HepG2 (cell line): Measurements from ENCODE around the gene ZKSCAN3. TPM values are rescaled to one million over a fixed set of nuclear protein-coding genes. Genes with fewer than 3 reads are reported as not detected.

Source experiments
- ERF ChIP-seq: IDR thresholded peaks from 2 replicates; pipeline ENCODE4 v1.6.1; 2018; ENCODE audit warnings: missing biosample characterization, missing genetic modification reagents
- FOXK1 ChIP-seq: sonication (generic); formaldehyde crosslinking; IDR thresholded peaks from 2 replicates; pipeline ENCODE4 v1.4.0; 2020; ENCODE audit warnings: low read depth, missing genetic modification reagents, borderline replicate concordance
- FOXO4 ChIP-seq: sonication (generic); formaldehyde crosslinking; conservative IDR thresholded peaks from 2 replicates; pipeline ENCODE4 v1.8.1; 2023; ENCODE audit warnings: missing genetic modification reagents
- MTF2 ChIP-seq: sonication (generic); formaldehyde crosslinking; IDR thresholded peaks from 2 replicates; pipeline ENCODE4 v1.5.0; 2020; ENCODE audit warnings: missing genetic modification reagents, borderline replicate concordance
- PAWR ChIP-seq: sonication (generic); formaldehyde crosslinking; IDR thresholded peaks from 2 replicates; pipeline ENCODE4 v1.4.0; 2020; ENCODE audit warnings: missing genetic modification reagents, mild to moderate bottlenecking, borderline replicate concordance
- PITX1 ChIP-seq: sonication (generic); formaldehyde crosslinking; IDR thresholded peaks from 2 replicates; pipeline ENCODE4 v1.5.1; 2020; ENCODE audit warnings: mild to moderate bottlenecking, missing genetic modification reagents
- POLR2A ChIP-seq, 2 experiments: IDR thresholded peaks; 2 replicates each; pipeline ENCODE4 v1.6.1; 2011; ENCODE audit warnings: low read depth in 2 of 2, low read length in 2 of 2, mild to moderate bottlenecking in 1 of 2, moderate library complexity in 1 of 2; ENCODE audit not compliant: insufficient read depth in 1 of 2
- REPIN1 ChIP-seq: sonication (generic); formaldehyde crosslinking; IDR thresholded peaks from 2 replicates; pipeline ENCODE4 v1.8.0; 2022; ENCODE audit warnings: missing genetic modification reagents, low read depth, mild to moderate bottlenecking, borderline replicate concordance
- SPEN ChIP-seq: sonication (generic); formaldehyde crosslinking; IDR thresholded peaks from 2 replicates; pipeline ENCODE4 v1.5.1; 2020; ENCODE audit warnings: low read depth, mild to moderate bottlenecking, missing genetic modification reagents
- TMF1 ChIP-seq: sonication (generic); formaldehyde crosslinking; IDR thresholded peaks from 2 replicates; pipeline ENCODE4 v1.8.1; 2022; ENCODE audit warnings: low read depth, missing genetic modification reagents
- TSC22D2 ChIP-seq: sonication (generic); formaldehyde crosslinking; IDR thresholded peaks from 2 replicates; pipeline ENCODE4 v1.5.1; 2020; ENCODE audit warnings: missing genetic modification reagents, mild to moderate bottlenecking, borderline replicate concordance
- ZBTB39 ChIP-seq: sonication (generic); formaldehyde crosslinking; IDR thresholded peaks from 2 replicates; pipeline ENCODE4 v1.5.0; 2020; ENCODE audit warnings: missing genetic modification reagents
- ZNF335 ChIP-seq: sonication (generic); formaldehyde crosslinking; IDR thresholded peaks from 2 replicates; pipeline ENCODE4 v1.4.0; 2020; ENCODE audit warnings: missing genetic modification reagents
- ZNF414 ChIP-seq: sonication (generic); formaldehyde crosslinking; IDR thresholded peaks from 2 replicates; pipeline ENCODE4 v1.5.0; 2020; ENCODE audit warnings: missing genetic modification reagents
- ZNF597 ChIP-seq: sonication (generic); formaldehyde crosslinking; IDR thresholded peaks from 2 replicates; pipeline ENCODE4 v1.5.0; 2020; ENCODE audit warnings: missing genetic modification reagents
- ZNF607 ChIP-seq: sonication (generic); formaldehyde crosslinking; IDR thresholded peaks from 2 replicates; pipeline ENCODE4 v1.5.1; 2020; ENCODE audit warnings: missing genetic modification reagents, mild to moderate bottlenecking, borderline replicate concordance
- polyA plus RNA-seq, 8 experiments: library from polyadenylated mRNA; depleted of rRNA in 3 of 8; stranded (reverse) in 7 of 8; unstranded in 1 of 8; fragments of >200 nt; fragmentation: Illumina TruSeq in 4 of 8; extraction: Trizol in 4 of 8; gene quantifications; 2 replicates each; pipeline versions ENCODE4 v1.2.1 to v1.2.3, GENCODE V29; 2011 to 2016; ENCODE audit warnings: low read depth in 4 of 8, missing spikeins in 1 of 8, mixed read lengths in 1 of 8; ENCODE audit not compliant: insufficient read depth in 1 of 8
- total RNA-seq, 5 experiments: library from RNA; depleted of rRNA; stranded (reverse); fragments of >200 nt; fragmentation: Illumina TruSeq; extraction: Trizol; gene quantifications; 2 replicates each; pipeline ENCODE4 v1.2.3, GENCODE V29; 2016; ENCODE audit warnings: low read depth in 1 of 5
- TF ChIP-seq, protein P1 (sequence below): sonication (generic); formaldehyde crosslinking; IDR thresholded peaks from 2 replicates; pipeline ENCODE4 v1.8.0; 2023; ENCODE audit warnings: mild to moderate bottlenecking, missing genetic modification reagents
- TF ChIP-seq, protein P2 (sequence below), 2 experiments: sonication (generic) in 1 of 2; formaldehyde crosslinking in 1 of 2; IDR thresholded peaks; 2 replicates each; pipeline versions ENCODE4 v1.5.1 to v1.6.1; 2011 to 2020; ENCODE audit warnings: borderline replicate concordance in 1 of 2, low read depth in 1 of 2, low read length in 1 of 2, mild to moderate bottlenecking in 1 of 2, missing genetic modification reagents in 1 of 2, moderate library complexity in 1 of 2

The ZKSCAN3 gene
- total and polyA plus RNA-seq, 2 of the 13 experiments (the other 11 are each of a cell fraction or from before 2014, with no cell fraction given): 3.3 to 7.4 TPM

- no peak for TF ChIP-seq ZNF597
- TF ChIP-seq ZNF414 (CRISPR knock-in tag): peak; percentile 11; the same call in 1 of the 2 replicates
- TF ChIP-seq POLR2A (IDR thresholded peaks at IDR 0.05; ENCODE audit: insufficient read depth in 1 of 2, low read depth in 2 of 2, low read length in 2 of 2): 0 out of 4 replicates have a peak, but pooled peaks of 1 of the 2 experiments have one; percentile 31
- 0 out of 2 replicates have a peak, but pooled peaks have one; percentile 67 for TF ChIP-seq FOXO4
- 0 out of 2 replicates have a peak, but pooled peaks have one; percentile 63 for TF ChIP-seq TMF1 (CRISPR knock-in tag)
- TF ChIP-seq ZBTB39: peak; percentile 55; the same call in 1 of the 2 replicates
- TF ChIP-seq, protein P1, sequence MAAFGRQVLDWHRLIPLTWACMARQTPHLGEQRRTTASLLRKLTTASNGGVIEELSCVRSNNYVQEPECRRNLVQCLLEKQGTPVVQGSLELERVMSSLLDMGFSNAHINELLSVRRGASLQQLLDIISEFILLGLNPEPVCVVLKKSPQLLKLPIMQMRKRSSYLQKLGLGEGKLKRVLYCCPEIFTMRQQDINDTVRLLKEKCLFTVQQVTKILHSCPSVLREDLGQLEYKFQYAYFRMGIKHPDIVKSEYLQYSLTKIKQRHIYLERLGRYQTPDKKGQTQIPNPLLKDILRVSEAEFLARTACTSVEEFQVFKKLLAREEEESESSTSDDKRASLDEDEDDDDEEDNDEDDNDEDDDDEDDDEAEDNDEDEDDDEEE: peak; percentile 64; the same call in 1 of the 2 replicates
- no peak for TF ChIP-seq PAWR
- TF ChIP-seq, protein P2, sequence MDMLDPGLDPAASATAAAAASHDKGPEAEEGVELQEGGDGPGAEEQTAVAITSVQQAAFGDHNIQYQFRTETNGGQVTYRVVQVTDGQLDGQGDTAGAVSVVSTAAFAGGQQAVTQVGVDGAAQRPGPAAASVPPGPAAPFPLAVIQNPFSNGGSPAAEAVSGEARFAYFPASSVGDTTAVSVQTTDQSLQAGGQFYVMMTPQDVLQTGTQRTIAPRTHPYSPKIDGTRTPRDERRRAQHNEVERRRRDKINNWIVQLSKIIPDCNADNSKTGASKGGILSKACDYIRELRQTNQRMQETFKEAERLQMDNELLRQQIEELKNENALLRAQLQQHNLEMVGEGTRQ (IDR thresholded peaks at IDR 0.05; ENCODE audit: low read depth, low read length): no peak
- TF ChIP-seq, protein P2 (CRISPR knock-in tag; IDR thresholded peaks at IDR 0.05; ENCODE audit: borderline replicate concordance): peak; percentile 40; the same call in 1 of the 2 replicates
- no peak; the same call in 1 of the 2 replicates for TF ChIP-seq PITX1
- peak; percentile 66; the same call in 1 of the 2 replicates for TF ChIP-seq ZNF607
- TF ChIP-seq ZNF335 (CRISPR knock-in tag): peak; percentile 25
- 0 out of 2 replicates have a peak, but pooled peaks have one; percentile 11 for TF ChIP-seq SPEN (CRISPR knock-in tag)
- TF ChIP-seq TSC22D2 (CRISPR knock-in tag): no peak
- TF ChIP-seq MTF2: 0 out of 2 replicates have a peak, but pooled peaks have one; percentile 57
- TF ChIP-seq FOXK1 (CRISPR knock-in tag): 0 out of 2 replicates have a peak, but pooled peaks have one; percentile 1
- no peak for TF ChIP-seq ERF (CRISPR knock-in tag)
- no peak for TF ChIP-seq REPIN1 (CRISPR knock-in tag)
Measured at GRCh38 chr6:28335040-28335563, 14.6 kb upstream of the ZKSCAN3 start (continued).
